Testis (tissue), 2 donors: ENCODE results near the gene MED23.

Experiments
- POLR2A ChIP-seq: fragments of 450-650 bp; IDR thresholded peaks from one replicate; pipeline ENCODE4 v1.6.1; 2017; ENCODE audit warnings: antibody characterized with exemption, mild to moderate bottlenecking, moderate library complexity
- TF ChIP-seq, protein P1 (sequence below), 3 experiments: fragments of 450-650 bp in 2 of 3; fragments of 200-600 bp in 1 of 3; sonication (generic) in 1 of 3; IDR thresholded peaks; one replicate each; pipeline ENCODE4 v1.5.1; 2016 to 2019; ENCODE audit warnings: antibody characterized with exemption in 3 of 3, mild to moderate bottlenecking in 2 of 3, moderate library complexity in 1 of 3

DNA sequence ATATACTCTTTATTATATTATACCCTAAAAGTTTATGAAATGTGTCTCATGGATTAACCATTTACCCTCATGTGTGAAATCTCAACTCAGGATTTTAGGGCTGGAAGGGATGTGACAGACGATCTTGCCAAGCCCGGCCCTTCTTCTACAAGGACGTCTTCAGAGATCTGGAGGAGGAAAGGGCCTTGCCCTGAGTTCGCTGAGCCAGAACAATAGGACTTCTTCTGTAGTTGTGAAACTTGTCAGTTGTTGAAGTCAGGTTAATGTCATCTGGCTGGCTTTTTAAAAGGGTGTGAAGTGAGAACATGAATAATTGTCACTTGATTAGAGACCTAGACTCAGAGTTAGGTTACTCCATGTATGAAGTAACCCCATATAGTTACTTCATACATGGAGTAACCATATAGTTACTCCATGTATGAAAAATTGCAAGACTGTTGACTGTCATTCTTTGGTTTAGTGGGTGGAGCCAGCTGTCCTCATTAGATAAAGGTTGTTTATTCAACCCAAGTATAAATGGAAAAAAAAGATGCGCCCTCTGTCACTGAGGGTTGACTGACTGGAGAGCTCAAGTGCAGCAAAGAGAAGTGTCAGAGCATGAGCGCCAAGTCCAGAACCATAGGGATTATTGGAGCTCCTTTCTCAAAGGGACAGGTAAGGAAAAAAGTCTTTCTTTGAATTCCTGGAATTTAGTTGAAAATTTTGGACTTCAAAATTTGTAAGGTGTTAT is 55.2 kb downstream of the MED23 start, which contains the start of gene ARG1:
- TF ChIP-seq, protein P1, sequence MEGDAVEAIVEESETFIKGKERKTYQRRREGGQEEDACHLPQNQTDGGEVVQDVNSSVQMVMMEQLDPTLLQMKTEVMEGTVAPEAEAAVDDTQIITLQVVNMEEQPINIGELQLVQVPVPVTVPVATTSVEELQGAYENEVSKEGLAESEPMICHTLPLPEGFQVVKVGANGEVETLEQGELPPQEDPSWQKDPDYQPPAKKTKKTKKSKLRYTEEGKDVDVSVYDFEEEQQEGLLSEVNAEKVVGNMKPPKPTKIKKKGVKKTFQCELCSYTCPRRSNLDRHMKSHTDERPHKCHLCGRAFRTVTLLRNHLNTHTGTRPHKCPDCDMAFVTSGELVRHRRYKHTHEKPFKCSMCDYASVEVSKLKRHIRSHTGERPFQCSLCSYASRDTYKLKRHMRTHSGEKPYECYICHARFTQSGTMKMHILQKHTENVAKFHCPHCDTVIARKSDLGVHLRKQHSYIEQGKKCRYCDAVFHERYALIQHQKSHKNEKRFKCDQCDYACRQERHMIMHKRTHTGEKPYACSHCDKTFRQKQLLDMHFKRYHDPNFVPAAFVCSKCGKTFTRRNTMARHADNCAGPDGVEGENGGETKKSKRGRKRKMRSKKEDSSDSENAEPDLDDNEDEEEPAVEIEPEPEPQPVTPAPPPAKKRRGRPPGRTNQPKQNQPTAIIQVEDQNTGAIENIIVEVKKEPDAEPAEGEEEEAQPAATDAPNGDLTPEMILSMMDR (IDR thresholded peaks at IDR 0.05) = no peak
- TF ChIP-seq POLR2A = no peak
